Activated T-cell treated with anti-CD3 and anti-CD28 coated beads for 24 hours (primary cell): ENCODE measurements around the gene DCUN1D4.
A peak's percentile ranks its signal among the peaks of the same experiment; 100 is the strongest.

Source experiments
- DNase-seq: peaks from one replicate; pipeline ENCODE4 v3.0.0-alpha.2; 2020; ENCODE audit warnings: low read depth

DCUN1D4 gene

DNA sequence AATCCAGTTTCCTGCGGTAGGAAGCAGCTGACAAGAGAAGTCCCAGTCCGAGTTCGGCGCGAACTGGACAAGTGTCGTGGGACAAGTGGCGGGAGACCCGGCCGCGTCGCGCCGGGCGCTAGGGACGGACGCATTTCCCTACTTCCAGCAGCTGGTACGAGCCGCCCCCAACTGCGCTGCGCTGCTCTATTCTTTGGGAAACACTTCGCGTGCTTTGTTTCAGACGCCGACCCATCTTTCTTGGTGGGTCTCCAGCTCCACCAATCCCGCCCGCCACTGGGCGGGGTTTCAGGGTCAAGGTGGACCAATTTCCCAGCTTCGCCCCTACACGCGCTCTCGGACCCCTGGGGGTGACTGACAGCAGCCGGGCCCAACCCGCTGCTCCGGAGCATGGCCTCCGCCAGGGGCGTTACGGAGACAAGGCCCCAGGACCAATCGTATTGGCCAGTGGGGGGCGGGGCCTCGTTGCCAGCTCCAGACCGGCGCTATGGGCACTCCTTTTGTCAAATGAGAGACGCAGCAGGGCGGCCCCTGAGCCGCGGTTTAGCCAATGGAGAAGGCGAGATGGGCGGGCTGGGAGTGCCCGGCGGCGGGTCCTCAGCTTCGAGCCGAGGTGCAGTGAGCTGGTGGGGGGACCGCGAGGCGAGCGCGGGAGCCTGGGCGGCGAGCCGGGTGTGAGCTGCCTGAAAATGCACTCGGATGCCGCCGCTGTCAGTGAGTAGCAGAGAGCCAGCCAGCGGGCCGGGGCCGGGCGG lies at the start of gene DCUN1D4:
Gene DCUN1D4, plus strand, starts transcription at position 600 of the 755 bp plus-strand sequence. Its CDS starts 90 bp downstream, at position 690.
- peak; percentile 99 for DNase-seq

- no peak for DNase-seq
Measured at GRCh38 chr4:51820443-51821234, 22.3 kb upstream of the DCUN1D4 start.

- no peak for DNase-seq
Measured at GRCh38 chr4:51825341-51825740, 17.6 kb upstream of the DCUN1D4 start.

DNA sequence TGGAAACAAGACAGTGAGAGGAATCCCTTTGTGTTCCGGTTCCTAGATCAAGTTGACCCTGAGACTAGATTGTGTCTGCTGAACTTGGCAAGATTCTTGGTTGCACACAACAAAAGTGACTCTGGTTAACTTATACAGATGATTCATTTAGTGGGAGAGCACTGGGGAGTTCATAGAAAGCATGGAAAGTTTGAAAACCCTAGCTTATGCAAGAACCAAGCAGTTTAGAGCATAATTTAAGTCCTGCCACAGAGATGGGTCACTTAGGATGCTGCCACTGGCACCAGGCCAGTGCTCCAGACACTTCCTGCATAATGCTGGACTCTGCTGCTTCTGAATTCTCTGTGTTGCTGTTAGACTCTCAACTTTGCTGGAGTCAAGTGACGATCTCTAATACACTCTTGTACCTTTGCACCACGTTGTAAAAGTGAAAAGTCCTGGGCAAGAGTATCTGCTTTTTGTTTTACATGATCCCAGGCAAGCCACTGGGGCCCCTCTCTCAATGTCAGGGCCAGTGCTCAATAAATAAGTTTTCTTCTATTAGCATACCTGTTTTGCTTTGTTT lies 12.7 kb upstream of the DCUN1D4 start:
- DNase-seq = no peak

DNA sequence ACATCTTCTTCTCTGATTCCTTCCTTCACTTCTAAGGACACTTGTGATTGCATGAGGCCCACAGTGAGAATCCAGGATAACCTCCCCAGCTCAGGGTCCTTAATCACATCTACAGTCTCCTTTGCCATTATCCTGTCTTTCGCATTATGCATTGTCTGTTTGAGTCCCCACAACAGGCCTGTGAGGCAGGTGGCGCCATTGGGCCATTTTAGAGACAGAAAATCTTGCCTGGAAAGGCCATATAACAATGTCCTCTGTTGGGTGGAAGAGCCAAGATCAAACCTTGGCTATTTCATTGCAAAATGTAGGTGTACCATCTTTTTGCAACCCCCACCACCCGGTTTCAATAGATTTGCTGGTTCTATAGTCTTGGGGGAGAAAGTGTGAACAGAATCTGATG lies 11.8 kb upstream of the DCUN1D4 start:
- peak; percentile 47 for DNase-seq

GRCh38 chr4:51833236-51833635 lies 9.7 kb upstream of the DCUN1D4 start:
- no peak for DNase-seq

DNA sequence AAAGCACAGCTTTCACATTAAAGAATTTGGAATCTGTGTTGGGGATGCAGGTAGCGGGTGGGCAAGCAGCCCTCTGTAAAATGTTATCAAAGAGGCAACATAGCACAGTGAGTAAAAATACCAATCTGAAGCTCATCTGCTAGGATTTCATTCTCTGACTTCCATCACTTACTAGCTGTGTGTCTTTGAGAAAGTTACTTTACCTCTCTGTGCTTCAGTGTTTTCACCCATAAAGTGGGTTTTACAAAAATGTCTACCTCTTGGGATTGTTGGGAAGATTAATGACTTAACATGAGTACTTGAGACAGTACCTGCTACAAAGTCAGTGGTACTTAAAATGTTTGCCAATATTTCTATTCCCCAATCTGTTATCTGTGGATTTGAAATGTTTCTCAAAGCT lies 7.9 kb upstream of the DCUN1D4 start:
- no peak for DNase-seq

DNA sequence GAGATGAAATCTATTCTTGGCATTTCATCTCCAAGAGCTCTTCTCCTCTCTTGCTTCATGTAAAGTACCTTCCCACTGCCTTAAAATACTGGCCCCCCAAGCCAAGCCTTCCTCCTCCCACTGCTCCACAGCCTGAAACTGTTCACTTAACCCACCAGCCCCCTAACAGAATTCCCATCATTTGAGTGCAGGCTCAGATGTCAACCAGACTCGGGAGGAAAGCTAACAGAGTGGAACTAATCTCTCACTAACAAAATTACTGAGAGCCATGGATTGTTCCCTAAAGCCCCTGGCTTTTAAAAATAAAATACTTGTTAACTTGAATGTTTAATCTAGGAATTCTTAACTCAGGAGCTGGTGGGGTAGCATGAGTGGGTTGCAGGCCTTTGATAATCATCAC lies 7.1 kb upstream of the DCUN1D4 start:
- no peak for DNase-seq

DNA sequence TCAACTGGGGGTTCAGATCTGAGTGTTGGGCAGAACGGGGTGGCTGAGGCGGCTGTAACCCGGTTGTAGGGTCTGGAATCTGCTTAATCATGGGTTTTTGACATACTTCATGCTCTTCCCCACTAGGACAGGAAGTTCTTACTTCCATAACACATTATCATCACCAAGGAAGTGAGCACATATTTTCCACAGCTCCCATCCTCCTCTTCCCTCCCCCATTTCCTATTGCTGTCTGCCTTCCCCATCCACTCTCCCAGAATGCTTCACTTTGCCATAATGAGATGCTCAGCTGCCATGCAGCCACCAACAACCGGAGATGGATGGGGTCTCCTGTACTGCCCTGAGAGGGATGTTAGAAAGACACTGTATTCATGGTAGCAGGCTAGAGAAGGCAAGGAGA lies 6.4 kb upstream of the DCUN1D4 start:
- no peak for DNase-seq

DNA sequence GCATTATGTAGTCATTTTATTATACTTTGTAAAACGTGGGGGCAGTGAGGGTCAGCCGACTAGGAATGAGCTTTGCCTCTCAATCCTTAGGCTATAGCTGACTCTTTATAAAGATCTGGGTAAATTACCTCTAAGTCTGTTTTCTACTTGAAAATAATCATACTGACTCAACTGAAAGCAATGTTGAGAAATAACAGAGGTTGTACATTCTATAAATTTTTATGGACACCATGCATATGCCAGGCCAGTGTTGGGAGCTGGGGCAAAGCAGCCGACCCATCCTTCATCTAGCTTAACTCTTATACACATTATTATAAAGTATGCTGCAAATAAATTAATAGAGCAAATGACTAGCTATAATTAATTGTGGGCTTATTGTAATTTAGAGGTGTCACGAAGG lies 2.2 kb upstream of the DCUN1D4 start:
- DNase-seq = no peak

- no peak for DNase-seq
Measured at GRCh38 chr4:51842167-51842553, 793 bp upstream of the DCUN1D4 start.

GRCh38 chr4:51843309-51844152 lies 578 bp downstream of the DCUN1D4 start:
- no peak for DNase-seq

- DNase-seq = peak; percentile 78
Measured at GRCh38 chr4:51844153-51845054, 1.5 kb downstream of the DCUN1D4 start.

GRCh38 chr4:51845055-51845426 lies 2.1 kb downstream of the DCUN1D4 start:
- DNase-seq = no peak

- no peak for DNase-seq
Measured at GRCh38 chr4:51845711-51846110, 2.8 kb downstream of the DCUN1D4 start.

DNA sequence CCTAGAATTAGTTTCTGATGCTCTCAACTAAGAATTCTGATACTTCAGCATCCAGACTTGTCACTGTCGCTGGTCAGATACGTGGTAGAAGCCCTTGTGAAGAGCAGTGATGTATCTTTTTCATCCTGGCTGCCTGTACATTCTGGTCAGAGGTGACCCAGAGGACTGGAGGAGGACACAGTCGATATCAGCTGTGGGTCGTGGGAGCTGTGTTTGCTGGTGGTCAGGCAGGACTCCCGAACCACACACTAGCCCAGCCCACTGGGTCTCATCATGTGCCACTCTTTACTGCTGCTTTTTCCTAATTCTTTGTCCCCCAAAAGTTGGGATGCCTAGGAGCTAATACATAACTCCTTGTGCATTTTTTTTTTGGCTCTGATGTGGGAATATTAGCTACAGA lies 6.5 kb downstream of the DCUN1D4 start:
- DNase-seq = no peak

DNA sequence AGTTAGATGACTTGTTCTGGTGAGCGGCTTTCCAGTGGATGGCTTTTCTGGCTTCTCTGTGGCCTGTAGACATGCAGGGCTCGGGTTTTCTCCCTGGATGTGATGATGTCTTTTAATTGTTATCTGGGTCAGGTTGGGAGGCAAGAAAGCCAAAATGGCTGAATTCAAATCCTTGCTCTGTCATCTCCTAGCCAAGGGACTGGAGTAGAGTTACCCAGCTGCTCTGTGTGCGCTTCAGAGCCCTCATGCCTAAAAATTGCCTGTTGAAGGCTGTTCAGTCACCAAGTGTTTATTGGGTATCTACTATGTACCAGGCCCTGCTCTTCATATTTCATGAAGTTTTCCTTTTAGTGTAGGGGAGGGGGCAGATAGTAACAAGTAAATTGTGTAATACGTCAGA lies 7.3 kb downstream of the DCUN1D4 start:
- DNase-seq = no peak

DNA sequence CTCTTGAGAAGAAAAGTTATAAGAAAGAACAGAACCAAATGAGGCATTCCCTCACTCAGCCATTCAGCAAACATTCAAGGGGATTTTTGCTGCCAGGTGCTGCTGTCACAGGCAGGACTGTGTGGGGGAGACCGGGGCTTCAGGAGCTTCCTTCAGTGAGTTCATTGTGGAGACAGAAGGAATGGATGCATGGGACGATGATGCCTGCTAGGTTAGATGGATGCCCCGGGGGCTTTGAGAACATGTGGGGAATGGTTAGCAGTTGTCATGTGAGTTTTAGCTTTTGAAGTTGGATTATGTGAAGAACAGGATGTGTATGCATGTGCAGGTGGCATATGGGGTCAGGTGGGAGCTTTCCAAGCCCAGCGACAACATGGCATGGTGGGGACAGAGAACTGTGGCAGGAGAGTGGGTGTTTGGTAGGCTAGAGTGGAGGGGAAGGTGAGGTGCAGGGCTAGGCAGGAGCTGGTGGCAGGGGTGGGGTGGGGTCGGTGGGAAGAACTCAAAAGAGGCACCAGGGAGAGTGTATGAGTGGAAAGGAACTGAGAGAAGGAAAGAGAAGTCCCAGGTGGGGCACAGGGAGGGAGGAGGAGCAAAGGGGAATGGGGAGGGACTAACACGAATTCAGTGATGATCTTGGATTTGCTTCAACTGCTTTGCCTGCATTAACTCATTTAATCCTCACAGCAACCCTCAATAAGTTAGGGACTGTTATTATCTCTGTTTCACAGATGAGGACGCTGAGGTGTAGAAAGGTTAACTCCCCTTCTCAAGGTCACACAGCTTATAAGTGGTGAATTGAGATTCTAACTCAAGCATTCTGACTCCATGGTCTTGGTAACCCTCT lies 8.4 kb downstream of the DCUN1D4 start:
- DNase-seq = no peak

DNA sequence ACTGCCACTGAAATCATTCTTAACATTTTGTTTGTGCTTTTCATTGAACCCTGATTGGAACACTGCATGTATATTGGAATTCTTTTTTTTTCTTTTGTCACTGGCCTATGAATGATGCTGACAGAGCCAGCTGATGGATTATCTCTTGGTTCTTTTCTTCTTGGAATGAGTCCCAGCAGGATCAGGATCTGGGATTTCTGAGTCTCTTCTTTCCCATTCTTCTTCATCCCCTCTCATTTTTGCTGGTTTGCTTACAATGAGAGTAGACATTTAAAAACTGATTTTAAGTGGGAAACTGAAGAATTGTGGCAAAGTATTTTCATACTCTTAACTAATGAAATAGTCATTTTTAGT lies 9.0 kb downstream of the DCUN1D4 start:
- DNase-seq = no peak

DNA sequence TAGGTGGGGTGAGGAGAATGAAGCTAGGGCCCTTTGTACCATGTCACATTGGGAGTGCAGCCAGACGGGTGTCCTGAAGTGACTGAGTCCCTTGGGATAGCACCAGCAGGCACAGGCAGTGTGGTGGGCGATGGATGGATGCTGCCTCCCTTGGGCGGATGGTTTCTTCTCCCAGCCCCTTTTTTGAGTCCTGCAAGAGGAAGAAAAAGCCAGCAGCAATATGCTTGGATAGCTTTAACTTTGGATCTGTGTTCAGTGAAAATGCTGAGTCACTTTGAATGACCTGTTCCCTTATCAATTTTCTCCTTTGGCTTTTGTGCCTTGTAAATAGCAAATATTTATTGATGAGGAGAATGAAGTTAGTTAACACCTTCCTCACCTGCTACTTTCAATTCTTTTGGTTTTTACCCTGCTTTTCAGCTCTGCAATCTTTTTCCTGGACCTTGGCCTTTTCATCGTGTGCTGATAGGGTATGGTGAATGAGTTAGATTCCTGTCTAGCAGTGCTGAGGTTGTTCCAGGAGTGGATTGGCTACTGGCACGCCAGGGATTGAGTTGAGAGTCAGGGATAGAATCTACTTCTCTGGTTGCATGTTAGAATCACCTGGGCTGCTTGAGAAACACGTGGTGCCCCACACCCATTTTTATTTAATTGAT lies 10.2 kb downstream of the DCUN1D4 start:
- DNase-seq = no peak
